ENCODE results near the gene PRR22. TPM values are rescaled to one million over a fixed set of nuclear protein-coding genes. Genes with fewer than 3 reads are reported as not detected.

The PRR22 gene
- total and polyA plus RNA-seq, 9 of the 15 experiments (the other 6 are each of a cell fraction or from before 2014, with no cell fraction given) = 0.03 to 12.0 (median 2.0) TPM; not detected in 1

DNA sequence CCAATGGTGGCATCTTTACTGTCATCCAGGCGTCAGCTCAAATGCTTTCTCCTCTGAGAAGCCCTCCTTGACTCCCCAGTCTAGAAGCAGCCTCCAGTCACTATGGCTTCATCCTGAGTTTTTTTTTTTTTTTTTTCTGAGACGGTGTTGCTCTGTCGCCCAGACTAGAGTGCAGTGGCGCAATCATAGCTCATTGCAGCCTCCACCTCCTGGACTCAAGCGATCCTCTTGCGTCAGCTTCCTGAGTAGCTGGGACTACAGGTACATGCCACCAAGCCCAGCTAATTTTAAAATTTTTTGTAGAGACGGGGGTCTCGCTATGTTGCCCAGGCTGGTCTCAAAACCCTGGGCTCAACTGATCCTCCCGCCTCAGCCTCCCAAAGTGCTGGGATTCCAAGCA, 24.5 kb upstream of the PRR22 start:
- CTCF ChIA-PET (ENCODE audit: low intra/inter-chr PET ratio) = no interaction called here
- WGBS (ENCODE audit: insufficient coverage, low coverage, missing lambda C conversion rate) = 74% methylated on average over 7 of the region's 9 CpGs
- FAIRE-seq = no peak

More for the DNA sequence above, 24.5 kb upstream of the PRR22 start:
- in situ Hi-C loops (cut with MboI) = no loop called here
- Histone ChIP-seq H2AFZ (ENCODE audit: low read depth, low read length) (no peak overlapping the region), H3K9ac (ENCODE audit: insufficient read depth in 1 of 2, low read depth in 2 of 2, low read length in 2 of 2) (no peak overlapping the region), H3K4me2 (ENCODE audit: insufficient read depth, low read length) (no peak overlapping the region), H3K27ac (ENCODE audit: extremely low read depth, low read depth, low read length) (no peak overlapping the region), H3K79me2 (ENCODE audit: control insufficient read depth, insufficient read depth, low read length) (no peaks in the 10 kb centered on the region), H4K20me1 (replicated peaks; ENCODE audit: control insufficient read depth, insufficient read depth, low read length) (no peaks in the 10 kb centered on the region), H3K4me1 (replicated peaks in 1 of 2; ENCODE audit: control insufficient read depth in 2 of 2, insufficient read depth in 2 of 2, low read length in 2 of 2) (peaks cover 0 to 26% of the 10 kb centered on the region in 2 experiments; a peak in 3 of 5 replicates), H3K27me3 (ENCODE audit: control insufficient read depth in 2 of 2, insufficient read depth in 2 of 2, low read length in 2 of 2) (no peaks in the 10 kb centered on the region), H3K36me3 (ENCODE audit: control insufficient read depth, insufficient read depth, low read length) (no peaks in the 10 kb centered on the region), H3K9me1 (ENCODE audit: control insufficient read depth, insufficient read depth, low read length) (no peaks in the 10 kb centered on the region), H3K4me3 (no peak overlapping the region), H3K9me3 (replicated peaks; ENCODE audit: control insufficient read depth, insufficient read depth, low read depth, low read length) (no peaks in the 10 kb centered on the region)
- no peak for DNase-seq (ENCODE audit: extremely low read depth in 1 of 4, low spot score in 3 of 4)
- POLR2A ChIA-PET = interaction anchor here (0.8 kb wide), 1 partner anchor 53 kb away, joined by 5 read pairs; no protein-coding TSS in a partner anchor
- BruUV-seq (replicated peaks) = no TSS peak
- intact Hi-C loops (cut with micrococcal nuclease) = loop anchor here (10.0 kb wide), 1 partner anchor 176 kb away; no protein-coding TSS in a partner anchor
- no peak for TF ChIP-seq KLF1 (tag; IDR thresholded peaks at IDR 0.05)
- TF ChIP-seq MCM5 (IDR thresholded peaks at IDR 0.05; ENCODE audit: low read depth) = no peak
- no peak; the same call in 1 of the 2 replicates for TF ChIP-seq CEBPG (CRISPR knock-in tag; IDR thresholded peaks at IDR 0.05)
- TF ChIP-seq CEBPG (tag; conservative IDR thresholded peaks at IDR 0.05 in 1 of 2, IDR thresholded peaks at IDR 0.05 in 1 of 2) = peak in 1 of 2 experiments; percentile 54; a peak in 3 of 4 replicates
- no peak for TF ChIP-seq CGGBP1 (CRISPR knock-in tag; IDR thresholded peaks at IDR 0.05)
- peak; percentile 79 for TF ChIP-seq CEBPB (tag; IDR thresholded peaks at IDR 0.05)
- no peak for TF ChIP-seq ZNF668 (CRISPR knock-in tag; IDR thresholded peaks at IDR 0.05)
- ATAC-seq = no peak

Measured in K562 (cell line).